GM19351 (cell line): ENCODE results near the gene JAKMIP3.
"Not testable (repeated sequence)": the region's sequence is repeated elsewhere in the genome, so short reads cannot be mapped to it uniquely, and the experiment has no call there.

Experiments
- ATAC-seq: cut with Tn5 transposase; IDR thresholded peaks from one replicate; pipeline ENCODE4 v1.9.1; 2021; ENCODE audit warnings: mild to moderate bottlenecking, moderate library complexity; ENCODE audit not compliant: unreplicated experiment

The JAKMIP3 gene

DNA sequence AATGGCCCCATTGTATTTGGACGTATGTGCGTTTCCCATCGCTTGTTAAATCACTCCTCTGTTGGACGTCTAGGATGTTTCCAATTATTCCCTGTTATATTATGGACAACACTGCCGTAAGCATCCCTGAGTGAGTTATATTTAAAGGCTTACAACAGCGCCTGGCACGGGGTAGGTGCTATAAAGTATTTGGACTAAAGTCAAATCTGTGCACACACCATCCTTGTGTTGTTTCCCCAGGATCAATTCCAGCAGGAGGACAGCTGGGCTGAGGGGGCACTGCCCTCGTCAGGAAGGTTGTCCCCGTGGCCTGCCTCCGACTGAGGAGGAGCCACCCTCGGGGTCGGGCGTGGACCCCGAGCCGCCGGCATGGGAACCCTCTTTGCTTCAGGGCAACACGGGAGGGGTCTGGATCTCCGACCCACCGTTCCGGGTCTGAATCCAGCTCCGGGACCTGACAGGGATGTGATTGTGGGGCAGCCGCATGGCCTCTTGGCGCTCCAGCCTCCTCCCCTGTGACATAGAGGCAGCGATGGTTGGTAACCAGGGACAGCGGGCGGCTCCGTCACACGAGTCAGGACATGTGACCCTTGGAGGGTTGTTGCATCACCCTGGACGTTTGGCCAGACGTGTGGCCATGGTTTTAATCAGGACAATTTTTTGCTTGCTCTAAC lies 1.5 kb upstream of the JAKMIP3 start:
- no peak for ATAC-seq

DNA sequence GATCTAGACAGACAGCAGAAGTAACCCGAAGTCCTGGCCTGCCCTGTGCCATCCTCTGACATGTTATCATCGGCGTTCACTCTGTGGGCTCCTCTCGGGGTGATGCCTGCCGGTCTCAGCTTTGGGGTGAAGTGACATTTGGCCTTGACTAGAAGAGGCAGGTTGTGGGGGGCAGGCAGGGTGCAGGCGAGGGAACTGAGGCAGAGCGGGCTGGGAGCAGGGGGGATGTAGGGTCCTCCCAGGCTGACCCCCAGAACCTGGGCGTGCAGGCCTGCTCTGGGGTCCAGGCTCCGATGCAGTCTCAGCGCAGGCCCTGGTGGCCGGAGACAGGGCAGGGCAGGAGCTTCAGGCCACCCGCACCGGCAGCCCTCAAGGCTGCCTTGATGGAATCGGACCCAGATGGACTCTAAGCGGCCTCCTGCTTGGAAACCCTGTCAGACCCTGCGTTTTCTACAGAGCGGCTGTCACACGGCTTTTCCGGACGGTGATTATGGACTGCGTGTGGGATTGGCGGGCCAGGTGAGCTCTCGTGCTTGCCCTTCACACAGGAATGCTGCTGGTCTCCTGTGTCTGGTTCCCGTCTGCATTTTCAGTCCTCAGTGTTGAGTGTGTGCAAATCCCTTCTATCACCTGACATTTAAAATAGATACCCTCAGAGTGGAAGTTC lies 842 bp upstream of the JAKMIP3 start:
- no peak for ATAC-seq

DNA sequence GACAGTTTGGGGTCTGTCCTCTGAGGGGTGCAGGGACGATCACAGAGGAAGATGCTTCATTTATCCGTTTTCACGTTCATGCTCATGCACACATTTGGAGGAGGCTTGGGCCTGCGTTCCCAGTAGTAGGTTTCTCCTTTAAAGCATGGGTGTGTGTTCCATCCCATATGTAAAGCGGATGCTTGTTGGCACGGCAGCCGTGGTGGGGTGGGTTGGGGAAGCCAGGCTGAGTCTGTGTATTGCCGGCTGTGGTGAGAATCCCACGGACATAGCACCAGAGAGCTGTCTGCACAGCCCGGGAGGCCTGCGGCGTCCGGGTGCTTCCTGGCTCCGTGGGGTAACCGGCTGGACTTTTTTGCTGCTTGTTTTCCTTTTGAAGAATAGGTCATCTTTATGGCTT lies 440 bp downstream of the JAKMIP3 start:
- no peak for ATAC-seq

DNA sequence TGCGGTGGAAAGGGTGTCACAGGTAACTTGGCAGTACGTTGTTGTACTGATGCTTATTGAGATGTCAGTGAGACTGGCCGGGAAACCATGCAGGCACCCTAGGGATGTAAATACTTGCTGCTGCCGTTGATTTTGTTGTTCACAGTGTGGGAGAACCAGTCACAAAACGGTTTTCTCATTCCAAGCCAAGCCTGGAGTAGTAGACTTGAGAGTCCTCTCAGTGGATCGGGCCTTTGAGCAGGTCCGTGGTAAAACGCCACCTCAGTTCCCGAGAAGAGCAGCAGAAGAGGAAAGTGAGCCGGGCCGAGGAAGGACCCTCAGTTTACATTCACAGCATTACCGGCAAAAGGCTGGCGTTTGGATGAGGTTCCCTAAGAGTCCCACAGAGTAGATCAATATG lies 1.1 kb downstream of the JAKMIP3 start:
- ATAC-seq = no peak

DNA sequence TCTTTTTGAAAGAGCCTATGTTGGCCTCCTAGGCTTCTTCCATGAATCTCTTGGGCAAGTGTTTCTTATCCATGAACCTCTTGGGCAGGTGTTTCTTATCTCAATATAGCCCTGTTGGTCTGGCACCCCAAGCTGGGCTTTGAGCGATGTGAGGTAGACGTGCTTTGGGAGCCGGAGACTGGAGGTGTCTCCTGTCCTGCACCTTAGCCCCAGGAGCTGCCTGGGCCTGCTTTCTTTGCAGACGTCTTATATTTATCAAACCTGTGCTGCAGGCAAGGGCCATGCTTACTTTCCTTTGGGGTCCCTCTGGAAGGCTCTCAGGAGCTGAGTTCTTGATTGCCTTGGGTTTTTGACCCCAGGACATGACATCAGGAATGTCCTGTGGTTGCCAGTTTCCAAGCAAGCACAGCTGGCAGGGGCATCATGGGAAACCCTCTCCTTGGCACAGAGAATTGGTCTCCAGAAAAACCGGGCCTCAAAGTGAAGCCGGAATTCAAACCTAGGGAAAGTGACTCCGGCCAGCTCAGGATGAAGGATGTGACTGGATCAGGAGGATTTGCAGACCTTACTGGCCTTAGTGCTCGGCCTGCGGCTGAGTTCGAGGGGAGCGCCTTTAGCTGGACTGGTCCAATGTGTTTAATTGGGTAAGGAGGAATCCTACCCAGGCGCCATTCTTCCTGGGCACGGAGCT lies 2.8 kb downstream of the JAKMIP3 start:
- no peak for ATAC-seq

DNA sequence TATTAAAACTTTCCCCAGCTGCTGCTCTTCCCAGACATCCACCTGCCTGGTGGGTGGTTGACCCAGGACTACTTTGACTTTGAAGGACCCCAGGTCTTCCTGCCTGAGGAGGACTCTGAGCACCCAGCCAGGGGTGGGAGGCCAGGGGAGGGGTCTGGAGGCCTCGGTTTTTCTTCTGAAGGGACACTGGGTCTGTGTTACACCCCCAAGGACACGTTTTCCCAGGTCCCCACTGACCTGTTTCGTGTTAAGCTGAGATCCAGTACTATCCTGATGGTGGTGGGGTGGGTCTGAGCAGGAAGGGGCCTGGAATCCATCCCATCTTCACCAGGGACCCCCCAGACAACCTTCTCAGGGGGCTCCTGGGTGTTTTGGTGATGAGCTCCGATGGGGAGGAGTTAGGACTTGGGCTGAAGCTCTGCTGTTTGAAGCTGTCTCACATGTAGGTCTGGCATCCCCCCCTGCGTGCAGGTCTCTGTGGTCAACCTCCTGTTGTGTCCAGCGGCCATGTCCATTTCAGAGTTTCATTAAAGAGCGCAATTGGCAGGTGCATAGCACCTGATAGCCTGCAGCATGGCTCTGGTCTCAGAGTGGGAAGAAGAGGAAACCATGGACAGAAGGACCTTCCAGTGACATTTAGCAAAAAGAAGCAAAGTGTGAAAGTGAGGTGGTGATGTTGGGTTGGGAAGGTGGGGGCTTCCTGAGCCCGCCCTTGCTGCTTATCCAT lies 3.5 kb downstream of the JAKMIP3 start:
- no peak for ATAC-seq

DNA sequence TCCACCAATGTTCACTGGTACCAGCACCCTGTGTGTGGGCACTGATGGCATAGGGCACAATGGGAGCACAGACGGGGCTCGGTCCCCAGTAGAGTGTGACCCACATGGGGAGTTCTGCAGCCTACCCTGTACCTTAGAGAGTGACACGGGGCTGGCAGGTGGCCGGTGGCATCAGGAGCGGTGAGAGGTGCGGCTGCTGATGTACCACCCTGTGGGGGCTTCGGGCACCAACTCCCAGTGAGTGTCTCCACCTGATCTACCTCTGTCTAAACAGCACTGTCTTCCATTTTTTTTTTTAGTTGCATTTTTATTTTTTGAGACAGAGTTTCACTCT lies 4.1 kb downstream of the JAKMIP3 start:
- no peak for ATAC-seq

DNA sequence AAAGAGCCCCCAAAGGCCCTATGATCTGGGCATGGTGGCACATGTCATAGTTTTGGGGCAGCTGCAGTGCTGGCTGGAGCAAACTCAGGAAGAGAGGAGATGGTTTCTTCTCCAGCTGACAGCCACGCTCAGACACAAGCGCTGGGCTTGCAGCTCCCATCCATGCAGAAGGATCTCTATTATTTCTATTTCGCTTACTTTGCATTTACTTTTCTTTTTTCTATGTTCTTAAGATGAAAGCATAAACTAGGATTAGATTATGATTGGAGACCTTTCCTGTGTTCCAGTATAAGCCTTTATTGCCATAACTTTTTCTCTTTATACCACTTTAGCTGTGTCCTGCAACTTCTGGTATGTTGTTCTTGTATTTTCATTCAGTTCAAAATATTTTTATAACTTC lies 5.0 kb downstream of the JAKMIP3 start:
- no peak for ATAC-seq

DNA sequence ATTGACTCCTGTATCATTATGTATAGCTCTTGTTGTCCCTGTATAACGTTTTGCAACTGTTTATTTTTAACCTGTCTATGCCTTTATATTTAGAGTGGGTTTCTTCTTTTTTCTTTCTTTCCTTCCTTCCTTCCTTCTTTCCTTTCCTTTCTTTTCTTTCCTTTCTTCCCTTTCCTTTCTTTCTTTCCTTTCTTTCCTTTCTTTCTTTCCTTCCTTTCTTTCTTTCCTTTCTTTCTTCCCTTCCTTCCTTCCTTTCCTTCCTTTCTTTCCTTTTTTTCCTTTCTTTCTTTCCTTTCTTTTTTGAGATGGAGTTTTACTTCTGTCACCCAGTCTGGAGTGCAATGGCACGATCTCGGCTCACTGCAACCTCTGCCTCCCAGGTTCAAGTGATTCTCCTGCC lies 5.9 kb downstream of the JAKMIP3 start:
- ATAC-seq = no peak

DNA sequence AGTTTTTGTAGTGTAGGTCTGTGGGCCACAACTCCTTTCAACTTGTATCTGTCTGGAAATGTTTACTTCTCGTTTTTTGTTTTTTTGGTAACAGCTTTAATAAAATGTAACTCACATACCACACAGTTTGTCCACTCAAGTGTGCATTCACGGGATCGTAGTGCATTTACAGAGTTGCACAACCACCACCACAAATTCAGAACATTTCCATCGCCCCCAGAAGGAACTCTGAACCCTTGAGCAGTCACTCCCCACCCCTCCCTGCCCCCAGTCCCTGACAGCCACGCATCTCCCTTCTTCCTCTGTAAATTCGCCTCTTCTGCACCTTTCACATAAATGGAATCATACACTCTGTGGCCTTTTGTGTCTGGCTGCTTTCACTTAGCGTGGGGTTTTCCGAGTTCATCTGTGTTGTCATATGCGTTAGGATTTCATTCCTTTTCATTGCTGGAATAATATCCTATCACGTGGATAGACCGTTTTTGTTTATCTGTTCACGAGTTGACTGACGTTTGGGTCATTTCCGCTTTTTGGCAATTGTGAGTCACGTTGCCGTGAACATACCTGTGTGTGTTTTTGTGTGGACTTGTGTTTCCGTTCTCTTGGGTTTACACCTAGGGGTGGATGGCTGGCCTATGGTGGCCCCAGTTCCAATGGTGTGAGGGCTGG lies 10.3 kb downstream of the JAKMIP3 start:
- no peak for ATAC-seq

DNA sequence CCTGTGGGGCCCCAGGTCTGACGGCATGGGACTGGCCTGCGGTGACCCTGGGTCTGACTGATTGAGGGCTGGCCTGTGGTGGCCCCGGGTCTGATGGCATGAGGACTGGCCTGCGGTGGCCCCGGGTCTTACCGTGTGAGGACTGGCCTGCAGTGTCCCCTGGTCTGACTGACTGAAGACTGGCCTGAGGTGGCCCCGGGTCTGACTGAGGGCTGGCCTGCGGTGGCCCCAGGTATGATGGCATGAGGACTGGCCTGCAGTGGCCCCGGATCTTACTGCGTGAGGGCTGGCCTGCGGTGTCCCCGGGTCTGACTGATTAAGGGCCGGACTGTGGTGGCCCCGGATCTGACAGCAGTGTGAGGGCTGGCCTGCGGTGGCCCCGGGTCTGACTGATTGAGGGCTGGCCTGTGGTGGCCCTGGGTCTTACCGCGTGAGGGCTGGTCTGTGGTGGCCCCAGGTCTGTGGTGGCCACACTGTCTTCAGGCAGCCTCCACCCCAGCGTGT lies 10.9 kb downstream of the JAKMIP3 start:
- no peak for ATAC-seq

DNA sequence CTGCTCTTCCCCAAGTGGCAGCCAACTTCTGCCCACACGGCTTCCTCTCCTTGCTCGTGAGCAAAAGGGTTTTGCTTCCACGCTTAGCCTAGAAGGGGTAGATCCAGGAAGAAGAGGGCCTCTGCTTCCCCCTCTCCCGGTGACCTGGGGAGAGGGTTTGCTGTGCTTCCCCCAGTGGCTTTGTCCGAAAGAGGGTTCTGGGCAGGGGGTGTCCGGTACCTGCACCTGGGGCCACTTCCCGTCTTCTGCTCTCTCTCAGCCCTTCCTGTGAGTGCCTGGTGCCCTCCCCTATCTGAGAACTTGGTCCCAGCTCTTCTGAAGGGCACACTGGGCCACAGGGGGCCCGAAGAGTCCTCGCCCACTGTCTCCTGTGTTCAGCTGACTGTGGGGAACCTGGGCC lies 11.3 kb downstream of the JAKMIP3 start:
- no peak for ATAC-seq

DNA sequence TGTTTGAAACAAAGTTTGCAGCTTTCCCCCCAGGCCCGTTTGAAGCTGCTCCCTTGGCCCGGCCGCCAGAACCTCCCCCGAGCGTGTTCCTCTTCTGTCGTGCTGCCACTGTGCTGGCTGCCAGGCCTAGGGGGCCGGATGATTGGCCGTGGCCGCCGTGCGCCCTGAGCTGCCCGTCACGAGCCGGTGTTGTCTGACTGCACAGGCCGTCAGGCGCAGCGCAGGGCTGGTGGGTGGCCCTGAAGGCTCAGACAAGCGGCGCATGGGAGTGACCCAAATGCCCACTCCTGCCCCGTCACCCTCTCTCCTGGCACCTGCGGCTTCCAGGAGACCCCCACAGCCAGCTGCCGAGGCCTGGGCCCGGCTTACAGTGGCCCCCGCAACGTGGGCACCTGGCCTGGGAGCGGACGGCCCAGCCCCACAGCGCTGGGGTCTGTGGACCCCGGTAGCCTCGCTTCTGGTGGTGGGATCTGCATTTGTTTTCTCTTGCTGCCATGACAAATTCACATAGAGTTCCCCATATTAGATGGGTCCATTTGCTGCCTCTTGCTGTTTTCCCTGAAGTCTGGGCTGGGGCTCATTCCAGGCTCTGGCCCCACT lies 13.1 kb downstream of the JAKMIP3 start:
- no peak for ATAC-seq

DNA sequence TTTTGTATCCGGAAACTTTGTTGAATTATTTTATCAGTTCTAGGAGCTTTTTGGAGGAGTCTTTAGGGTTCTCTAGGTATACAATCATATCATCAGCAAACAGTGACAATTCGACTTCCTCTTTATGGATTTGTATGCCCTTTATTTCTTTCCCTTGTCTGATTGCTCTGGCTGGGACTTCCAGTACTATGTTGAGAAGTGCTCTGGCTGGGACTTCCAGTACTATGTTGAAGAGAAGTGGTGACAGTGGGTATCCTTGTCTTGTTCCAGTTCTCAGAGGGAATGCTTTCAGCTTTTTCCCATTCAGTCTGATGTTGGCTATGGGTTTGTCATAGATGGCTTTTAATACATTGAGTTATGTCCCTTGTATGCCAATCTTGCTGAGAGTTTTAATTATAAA lies 18.6 kb downstream of the JAKMIP3 start:
- ATAC-seq = not testable (repeated sequence)

DNA sequence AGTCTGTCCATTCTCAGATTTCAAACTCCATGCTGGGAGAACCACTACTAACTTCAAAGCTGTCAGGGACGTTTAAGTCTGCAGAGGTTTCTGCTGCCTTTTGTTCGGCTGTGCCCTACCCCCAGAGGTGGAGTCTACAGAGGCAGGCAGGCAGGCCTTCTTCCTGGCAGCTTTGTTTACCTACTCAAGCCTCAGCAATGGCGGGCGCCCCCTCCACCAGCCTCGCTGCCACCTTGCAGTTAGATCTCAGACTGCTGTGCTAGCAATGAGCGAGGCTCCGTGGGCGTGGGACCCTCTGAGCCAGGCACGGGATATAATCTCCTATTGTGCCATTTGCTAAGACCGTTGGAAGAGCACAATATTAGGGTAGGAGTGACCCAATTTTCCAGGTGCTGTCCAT lies 27.5 kb downstream of the JAKMIP3 start:
- ATAC-seq = not testable (repeated sequence)

DNA sequence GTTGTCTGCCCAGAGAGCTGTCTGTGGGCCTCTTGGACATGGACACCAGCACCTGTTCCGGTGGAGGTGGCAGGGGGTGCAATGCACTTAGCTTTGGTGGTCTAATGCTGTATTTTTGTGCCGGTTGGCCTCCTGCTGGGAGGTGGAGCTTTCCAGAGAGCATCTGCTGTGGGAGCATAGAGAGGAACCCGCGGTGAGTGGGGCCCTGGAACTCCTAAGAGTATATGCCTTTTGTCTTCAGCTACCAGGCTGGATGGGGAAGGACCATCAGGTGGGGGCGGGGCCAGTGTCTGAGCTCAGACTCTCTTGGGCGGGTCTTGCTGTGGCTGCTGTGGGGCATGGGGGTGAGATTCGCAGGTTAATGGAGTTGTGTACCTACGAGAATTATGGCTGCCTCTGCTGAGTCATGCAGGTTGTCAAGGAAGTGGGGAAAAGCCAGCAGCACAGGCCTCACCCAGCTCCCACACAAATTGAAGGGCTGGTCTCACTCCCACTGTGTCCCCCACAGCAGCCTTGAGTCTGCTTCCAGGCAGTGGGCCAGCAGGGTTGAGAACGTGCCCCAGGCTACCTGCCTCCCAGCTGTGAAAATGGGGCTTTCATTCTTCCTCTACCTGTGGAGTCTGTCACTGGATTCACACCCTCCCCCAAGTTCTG lies 29.0 kb downstream of the JAKMIP3 start:
- no peak for ATAC-seq

DNA sequence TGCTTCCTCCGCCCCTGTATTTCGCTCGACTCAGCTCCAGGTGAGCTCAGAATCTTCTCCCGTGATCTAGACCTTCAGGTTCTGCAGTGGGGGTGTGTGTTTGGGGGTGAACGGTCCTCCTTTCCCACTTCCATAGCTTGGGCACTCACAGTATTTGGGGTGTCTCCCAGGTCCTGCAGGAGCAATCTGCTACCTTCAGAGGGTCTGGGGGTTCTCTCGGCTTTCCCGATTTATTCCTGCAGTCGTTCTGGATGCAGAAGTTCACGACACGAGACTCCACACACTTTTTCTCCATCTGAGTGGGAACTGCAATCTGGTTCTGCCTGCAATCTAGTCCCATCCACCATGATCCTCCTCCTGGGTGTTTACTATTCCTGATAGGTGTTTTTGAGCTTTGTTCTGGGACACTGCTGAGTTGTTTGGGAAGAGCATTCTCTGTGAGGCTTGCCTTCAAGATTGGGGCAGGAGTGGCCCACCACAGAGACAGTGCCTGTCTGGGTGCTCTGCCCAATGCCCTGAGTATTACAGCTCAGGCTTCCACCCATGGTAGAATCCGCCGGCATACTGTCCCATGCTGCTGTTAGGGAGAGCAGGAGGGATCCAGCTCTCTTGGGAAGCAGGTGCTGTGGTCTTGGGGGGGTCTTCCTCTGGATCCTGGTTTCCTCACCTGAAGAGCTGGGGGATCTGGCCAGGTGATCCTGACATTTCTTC lies 29.8 kb downstream of the JAKMIP3 start:
- ATAC-seq = no peak

DNA sequence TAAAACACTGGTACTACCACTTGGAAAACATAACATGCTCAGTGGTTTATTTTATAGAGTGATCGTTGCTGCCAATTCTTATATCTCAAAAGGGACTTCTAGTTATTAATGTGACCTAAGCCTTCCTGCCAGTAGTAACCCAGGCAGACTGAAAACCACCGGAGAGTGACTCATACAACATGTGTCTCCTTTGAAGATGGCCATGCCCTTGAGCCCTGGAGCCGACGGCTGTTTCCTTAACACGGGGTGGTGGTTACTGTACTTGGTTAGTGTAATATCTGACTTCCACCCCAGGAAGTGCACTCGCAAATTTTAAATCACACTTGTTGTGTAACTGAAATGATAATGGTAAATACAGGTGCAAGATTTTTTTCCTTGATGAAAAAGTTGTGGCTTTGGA lies 30.5 kb downstream of the JAKMIP3 start:
- ATAC-seq = no peak

DNA sequence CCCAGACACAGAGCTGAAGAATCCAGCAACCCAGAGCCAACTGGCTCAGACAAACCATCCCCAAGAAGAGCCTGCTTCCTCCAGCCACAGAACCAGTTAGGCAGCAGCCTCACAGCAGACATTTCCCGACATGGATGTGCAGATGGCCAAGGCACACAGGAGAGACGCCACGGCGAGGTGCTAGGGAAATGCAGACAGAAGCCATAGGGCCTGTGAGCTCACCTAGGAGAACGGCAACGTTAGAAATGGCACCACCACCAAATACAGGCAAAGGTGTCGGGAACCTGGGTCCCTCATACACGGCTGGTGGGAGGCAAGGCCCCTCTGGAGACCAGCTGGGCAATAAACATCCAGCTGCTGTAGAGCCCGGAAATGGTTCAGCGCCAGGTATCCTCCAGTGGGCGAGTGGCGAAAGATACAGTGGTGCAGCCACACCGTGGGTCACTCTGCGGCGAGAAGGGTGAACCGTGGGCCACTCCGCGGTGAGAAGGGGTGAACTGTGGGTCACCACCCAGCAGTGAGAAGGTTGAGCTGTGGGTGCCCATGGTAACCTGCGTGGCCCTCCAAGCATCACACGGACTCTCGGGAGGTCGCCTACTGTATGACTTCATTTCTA lies 31.2 kb downstream of the JAKMIP3 start:
- ATAC-seq = no peak
